HG03378 (cell line): ENCODE data around the gene IMMP2L.
"Not testable (repeated sequence)": the region's sequence is repeated elsewhere in the genome, so short reads cannot be mapped to it uniquely, and the experiment has no call there.

Experiments used
- ATAC-seq: cut with Tn5 transposase; IDR thresholded peaks from one replicate; pipeline ENCODE4 v1.9.1; 2021; ENCODE audit warnings: mild to moderate bottlenecking, moderate library complexity; ENCODE audit not compliant: unreplicated experiment

Gene IMMP2L

GRCh38 chr7:111510584-111511378 lies 51.5 kb downstream of the IMMP2L start:
- ATAC-seq = no peak

DNA sequence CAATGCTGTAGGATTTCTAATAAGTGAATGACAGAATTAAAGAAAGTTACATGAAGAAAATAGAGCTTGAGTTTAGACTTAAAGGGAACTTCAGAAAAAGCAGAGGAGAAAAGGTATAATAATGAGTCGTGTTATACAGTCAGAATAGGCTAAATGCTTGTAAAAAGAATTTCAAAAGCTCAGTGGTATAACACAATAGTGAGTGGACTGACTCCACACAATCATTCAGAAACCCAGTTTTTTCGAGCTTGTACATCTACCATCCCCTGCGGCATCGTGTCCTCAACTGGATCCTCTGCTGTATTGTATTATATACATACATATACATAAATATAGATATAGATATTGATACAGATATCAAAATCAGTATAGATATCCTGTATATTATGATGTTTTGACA lies 52.2 kb downstream of the IMMP2L start:
- no peak for ATAC-seq

GRCh38 chr7:111509288-111509687 lies 53.0 kb downstream of the IMMP2L start:
- no peak for ATAC-seq

DNA sequence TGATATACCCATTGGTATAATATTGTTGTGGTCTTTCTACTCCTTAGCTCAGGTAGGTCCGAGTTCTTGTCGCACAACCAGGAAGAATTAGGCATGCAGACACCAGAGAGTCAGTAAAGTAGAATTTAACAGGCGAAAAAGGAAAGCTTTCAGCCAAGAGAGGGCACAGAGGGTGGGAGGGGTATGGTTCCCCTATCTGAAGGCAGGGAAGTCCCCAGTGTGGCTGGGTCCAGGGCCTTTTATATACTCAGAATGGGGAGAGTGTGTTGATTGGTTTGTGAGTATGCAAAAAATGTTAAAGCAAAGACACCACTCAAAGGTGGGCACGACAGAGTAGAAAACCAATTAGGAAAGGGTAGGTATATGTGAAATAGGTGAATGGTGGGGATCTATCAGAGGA lies 53.9 kb downstream of the IMMP2L start:
- no peak for ATAC-seq

GRCh38 chr7:111505422-111505821 lies 56.9 kb downstream of the IMMP2L start:
- ATAC-seq = not testable (repeated sequence)

DNA sequence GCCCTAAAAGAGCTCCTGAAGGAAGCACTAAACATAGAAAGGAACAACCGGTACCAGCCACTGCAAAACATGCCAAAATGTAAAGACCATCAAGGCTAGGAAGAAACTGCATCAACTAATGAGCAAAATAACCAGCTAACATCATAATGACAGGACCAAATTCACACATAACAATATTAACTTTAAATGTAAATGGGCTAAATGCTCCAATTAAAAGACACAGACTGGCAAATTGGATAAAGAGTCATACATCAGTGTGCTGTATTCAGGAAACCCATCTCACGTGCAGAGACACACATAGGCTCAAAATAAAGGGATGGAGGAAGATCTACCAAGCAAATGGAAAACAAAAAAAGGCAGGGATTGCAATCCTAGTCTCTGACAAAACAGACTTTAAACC lies 60.5 kb downstream of the IMMP2L start:
- not testable (repeated sequence) for ATAC-seq

DNA sequence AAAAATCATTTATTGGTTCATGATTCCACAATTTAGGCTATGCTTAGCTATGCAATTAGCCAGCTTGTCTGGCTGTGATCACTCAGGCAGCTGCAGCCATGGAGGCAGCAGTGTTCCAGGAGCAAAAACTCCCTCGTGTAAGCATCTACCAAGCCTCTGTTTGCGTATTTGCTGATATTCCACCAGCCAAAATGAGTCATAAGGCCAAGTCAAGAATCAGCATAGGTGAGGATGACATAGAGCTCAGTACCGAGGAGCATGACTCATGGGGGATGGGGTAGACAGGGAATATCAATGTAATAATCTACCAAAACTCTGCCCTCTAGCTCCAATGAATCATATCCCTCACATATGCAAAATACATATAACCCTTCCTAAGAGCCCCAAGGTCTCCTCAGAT lies 63.3 kb downstream of the IMMP2L start:
- no peak for ATAC-seq

DNA sequence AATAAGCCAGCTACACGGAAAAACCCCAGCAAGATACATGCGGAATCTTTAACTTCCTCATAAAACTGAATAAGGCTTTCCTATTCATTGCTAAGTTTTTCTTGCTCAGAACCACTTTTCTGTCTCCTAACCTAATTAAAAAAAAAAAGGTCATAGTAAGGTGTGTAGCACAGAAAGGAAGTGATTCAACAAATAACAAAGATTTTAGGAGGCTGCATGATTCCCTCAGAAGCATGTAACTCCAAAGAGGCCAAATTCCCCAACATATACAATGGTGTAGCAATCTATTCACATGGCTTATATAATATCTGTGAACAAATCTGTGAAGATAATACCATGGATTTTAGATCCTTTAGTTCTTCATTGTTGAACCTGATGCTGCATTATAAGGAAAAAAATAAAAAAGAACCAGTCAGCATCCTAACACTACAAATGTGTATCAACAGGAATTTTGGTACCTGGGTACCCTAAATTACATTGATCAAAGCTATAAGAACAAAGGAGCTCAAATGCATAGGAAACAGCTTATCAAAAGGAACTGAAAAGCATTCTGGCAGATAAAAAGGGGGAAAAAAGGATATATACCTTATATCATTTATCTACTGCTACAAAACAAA lies 63.8 kb downstream of the IMMP2L start:
- no peak for ATAC-seq

- ATAC-seq = no peak
Measured at GRCh38 chr7:111495173-111495810, 67.0 kb downstream of the IMMP2L start.

DNA sequence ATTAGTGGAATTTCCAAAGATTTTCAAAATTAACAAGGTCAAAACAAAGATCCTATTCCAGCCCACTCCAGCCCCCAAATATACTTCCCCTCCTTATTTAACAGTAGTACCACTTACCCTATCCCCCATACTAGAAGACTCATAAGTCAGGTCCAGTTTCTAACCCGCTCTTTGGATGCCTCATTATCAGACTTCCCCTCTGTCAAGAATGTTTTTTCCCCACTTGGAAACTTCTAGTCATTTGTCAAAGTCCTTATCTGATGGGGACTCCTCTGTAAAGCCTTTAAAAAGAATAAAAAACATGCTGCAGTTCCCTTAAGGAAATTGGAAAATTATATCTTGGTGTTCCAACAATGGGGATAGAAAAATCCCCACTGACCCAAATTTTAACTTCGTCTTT lies 70.1 kb downstream of the IMMP2L start:
- ATAC-seq = no peak

GRCh38 chr7:111486472-111487142 lies 75.7 kb downstream of the IMMP2L start:
- ATAC-seq = peak; percentile 84

DNA sequence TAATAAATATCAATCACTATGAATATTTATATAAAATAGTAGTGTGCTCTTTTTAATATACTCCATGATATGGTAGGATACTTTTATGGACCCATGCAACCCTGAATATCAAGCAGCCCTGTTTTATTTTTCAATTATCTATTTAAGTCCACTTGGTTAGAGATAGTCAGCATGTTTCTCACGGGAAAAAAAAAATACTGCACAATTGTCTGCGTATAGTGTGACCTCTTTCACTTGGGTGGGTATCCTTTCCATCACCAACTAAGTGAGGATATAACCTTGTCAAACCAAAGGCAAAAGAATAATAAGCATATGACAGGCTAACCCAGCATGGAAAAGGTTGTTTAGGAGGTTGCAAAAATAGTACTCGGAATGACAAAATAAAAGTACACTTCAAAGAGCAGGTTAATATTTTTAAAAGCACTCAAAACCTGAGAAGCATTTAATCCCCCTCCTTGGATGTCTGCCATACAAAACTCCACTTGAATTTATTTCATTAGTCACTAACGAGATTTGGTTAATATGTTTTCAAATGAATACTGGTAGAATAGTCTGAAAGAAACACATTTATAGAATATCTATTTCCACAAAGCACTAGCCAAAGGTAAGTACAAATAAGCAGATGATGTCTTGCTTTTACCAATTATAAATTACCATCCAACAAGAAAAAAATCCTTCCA lies 76.5 kb downstream of the IMMP2L start:
- no peak for ATAC-seq

GRCh38 chr7:111483078-111483477 lies 79.2 kb downstream of the IMMP2L start:
- no peak for ATAC-seq

DNA sequence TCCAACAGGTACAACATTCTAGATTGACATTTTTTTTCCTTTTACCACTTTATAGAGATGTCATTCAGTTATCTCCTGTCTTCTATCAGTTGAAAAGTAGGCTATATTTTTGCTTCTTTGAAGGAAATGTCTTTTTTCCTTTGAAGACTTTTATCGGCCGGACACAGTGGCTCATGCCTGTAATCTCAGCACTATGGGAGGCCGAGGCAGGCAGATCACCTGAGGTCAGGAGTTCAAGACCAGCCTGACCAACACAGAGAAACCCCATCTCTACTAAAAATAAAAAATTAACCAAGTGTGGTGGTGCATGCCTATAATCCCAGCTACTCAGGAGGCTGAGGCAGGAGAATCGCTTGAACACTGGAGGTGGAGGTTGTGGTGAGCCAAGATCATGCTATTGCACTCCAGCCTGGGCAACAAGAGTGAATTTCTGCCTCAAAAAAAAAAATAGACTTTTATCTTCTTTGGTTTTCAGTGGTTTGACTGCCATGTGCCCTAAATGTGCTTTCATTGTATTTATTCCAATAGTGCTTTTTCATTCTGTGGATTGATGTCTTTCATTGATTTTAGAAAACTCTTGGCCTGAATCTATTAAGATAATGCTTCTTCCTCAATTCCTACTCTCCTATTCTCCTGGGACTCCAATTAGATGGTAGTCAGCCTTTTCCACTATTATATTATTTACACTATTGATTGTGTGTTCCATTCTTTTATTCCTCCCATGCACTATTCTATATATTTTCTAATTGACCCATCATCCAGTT lies 84.6 kb downstream of the IMMP2L start:
- no peak for ATAC-seq

DNA sequence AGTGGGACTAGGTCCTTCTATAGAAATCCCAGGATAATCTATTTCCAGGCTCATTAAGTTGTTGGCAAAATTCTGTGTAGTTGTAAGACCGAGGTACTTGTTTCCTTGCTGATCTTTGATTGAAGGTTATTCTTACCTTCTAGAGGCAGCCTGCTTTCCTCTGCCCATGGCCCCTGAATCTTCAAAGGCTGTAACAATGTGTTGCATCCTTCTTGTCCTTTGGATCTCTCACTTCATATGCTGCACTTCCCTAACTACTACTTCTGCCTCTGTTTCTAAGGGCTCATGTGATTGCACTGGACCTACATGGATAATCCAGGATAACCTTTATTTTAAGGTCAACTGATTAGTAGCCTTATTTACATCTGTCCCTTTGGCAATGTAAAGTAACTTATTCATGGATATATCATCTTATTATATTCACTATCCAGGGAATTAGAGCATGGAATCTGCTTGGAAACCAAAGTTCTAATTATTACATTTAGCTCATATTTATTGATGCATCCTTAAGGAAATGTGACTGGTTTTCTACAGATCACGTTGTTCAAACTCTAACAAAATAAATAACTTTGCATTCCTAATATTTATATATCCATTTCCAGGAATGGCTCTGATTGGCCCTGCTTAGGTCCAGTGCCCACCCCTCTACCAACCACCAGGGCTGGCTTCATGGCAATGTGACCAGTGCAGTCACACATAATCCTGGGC lies 85.6 kb downstream of the IMMP2L start:
- ATAC-seq = no peak

DNA sequence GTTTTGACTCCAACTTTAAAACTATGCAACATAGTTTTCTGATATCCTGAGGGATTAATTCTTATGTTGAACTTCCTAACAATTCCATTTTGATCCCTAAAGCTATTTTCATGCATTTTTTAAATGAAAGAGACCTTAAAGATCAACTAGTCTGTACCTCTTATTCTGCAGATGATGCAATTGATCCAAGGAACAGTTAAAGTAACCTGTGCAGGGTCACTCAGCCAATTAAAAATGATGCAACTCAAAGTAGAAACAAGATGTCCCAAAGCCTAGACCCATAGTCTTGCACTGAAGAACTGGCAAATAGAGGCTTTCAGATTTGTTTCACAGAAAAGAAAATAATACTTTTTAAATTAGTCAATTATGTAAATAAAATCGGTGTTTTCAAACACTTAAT lies 86.3 kb downstream of the IMMP2L start:
- no peak for ATAC-seq

GRCh38 chr7:111475419-111475748 lies 86.9 kb downstream of the IMMP2L start:
- no peak for ATAC-seq

DNA sequence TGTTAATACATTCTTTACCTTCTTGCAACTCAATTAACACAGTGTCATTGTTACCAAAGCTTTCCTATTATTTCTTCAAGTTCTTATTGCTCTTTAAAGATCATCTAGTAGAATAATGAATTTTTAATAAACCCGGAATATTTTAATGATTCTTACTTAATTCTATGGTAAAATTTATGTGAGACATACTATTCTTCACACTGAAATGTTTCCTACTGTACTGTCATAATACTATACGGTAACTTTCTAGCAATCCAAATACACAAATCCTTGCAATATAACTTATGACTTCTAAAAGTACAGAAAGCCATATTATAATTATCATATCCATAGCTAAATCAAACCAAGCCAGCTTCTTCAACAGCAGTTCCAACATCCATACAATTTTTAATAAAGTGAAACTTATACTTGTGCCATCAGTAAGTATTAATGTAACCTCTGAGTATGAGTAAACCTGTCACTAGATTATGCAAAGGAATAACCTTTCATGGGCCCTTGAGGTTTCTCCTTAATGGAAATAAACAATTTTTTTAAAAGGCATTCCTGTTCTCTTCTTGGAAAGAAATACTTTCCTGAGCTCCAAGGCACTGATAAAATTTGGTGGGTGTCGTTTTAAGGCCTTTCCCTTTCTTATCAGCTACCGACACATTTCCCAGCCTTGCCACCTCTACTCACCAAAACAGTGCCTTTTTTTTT lies 87.4 kb downstream of the IMMP2L start:
- ATAC-seq = no peak
